Measurements from ENCODE around the gene PAQR8.

The PAQR8 gene

DNA sequence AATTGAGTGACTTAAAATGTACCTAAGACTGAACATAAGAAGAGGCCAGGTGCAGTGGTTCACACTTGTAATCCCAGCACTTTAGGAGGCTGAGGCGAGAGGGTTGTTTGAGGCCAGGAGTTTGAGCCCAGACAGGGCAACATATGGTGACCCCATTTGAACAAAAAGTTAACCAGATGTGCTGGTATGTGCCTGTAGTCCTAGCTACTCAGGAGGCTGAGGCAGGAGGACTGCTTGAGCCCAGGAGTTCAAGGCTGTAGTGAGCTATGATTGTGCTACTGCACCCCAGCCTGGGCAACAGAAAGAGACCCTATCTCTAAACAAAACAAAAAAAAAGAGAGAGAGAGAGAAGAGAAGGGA is 10.1 kb upstream of the PAQR8 start:
- DNase-seq (ENCODE audit: low spot score), result no peak

DNA sequence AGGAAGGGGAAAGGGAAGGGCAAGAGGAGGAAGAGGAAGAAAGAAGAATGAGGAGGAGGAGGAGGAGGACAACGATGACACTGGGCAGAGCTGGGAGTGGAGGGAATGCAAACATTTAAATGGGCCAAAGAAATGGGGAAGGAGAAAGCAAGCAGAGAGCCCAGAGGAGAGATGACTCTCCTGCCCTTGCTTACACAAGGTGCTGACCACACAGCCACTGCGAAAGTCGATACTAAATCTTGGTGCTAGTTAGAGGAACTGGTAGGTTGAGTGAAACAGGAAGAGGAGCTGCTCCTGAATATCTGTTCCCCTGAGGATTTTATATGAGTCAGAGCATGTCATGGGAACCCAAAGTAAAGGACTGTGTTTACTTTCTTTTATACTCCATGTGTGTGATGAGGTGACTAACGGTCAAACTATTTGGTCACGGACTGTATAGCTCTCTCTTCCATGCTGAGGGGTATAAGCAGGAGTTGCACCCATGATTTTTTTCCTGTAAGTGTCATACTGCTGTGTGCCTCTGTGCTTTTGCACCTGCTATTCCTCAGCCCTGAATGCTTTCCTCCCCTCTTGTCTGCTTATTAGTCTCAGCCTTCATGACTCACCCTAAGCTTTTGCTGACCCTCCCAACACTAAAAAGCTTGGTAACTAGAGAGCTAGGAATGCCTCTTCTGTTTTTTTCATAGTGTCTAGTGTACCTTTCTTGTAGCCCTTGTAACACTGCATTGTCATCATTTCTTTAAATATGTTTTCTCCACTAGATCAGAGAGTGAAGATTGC is 9.5 kb upstream of the PAQR8 start:
- DNase-seq (ENCODE audit: low spot score), result peak; percentile 93

DNA sequence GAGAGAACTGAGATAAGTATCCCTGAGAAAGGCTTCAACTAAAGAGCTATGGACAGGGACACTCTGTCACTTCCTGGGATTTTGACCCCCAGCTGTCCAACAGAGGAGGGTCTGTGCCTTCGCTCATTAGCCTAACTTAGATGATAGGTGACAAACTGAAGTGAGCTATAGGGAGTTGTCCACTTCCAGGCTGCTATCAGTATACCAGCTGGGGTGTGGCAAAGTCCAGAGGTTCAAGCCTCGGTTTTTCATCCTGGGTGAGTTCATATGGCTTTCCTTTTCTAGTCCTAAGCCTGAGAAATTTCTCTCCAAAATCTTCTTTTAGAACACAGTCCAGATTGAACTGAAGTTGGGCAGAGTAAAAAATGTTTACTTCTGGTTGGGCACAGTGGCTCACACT is 5.9 kb upstream of the PAQR8 start:
- no peak for DNase-seq (ENCODE audit: low spot score)

DNA sequence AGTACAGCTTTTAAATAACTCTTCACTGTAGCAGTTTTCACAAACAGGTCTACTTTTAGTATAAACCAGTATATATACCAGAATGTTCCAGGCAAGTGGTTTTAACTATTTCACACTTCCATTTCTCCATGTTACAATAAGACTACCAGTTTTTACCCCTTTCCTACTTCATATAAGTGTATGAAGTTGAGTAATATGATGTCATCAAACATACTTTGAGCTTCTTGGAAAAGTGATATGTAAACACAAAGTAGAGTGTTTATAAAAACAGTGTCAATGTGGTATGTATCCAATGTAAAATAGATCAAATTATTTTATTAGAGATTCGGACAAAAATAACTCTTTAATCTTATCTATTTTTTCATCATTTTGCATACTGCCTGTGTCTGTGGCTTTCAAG is 2.5 kb upstream of the PAQR8 start:
- DNase-seq (ENCODE audit: low spot score), result no peak

DNA sequence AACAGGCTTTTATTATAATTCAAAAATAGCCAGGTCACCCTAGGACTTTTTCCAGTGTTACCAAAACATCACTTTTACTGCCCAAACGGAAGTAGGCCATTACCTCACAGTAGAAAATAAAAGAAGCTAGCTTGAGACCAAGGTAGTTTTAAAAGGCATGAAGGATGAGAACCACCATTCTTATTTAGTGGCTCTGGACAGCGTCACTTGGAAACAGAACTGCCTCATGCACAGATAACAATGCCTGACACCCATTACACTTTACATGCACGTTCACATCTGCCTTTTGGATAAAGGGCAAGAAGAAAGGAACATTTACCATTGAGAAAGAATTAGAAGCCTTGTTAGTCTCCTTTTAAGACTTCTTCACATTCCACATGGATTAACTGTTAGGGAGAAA is 1.9 kb upstream of the PAQR8 start:
- no peak for DNase-seq (ENCODE audit: low spot score)

DNA sequence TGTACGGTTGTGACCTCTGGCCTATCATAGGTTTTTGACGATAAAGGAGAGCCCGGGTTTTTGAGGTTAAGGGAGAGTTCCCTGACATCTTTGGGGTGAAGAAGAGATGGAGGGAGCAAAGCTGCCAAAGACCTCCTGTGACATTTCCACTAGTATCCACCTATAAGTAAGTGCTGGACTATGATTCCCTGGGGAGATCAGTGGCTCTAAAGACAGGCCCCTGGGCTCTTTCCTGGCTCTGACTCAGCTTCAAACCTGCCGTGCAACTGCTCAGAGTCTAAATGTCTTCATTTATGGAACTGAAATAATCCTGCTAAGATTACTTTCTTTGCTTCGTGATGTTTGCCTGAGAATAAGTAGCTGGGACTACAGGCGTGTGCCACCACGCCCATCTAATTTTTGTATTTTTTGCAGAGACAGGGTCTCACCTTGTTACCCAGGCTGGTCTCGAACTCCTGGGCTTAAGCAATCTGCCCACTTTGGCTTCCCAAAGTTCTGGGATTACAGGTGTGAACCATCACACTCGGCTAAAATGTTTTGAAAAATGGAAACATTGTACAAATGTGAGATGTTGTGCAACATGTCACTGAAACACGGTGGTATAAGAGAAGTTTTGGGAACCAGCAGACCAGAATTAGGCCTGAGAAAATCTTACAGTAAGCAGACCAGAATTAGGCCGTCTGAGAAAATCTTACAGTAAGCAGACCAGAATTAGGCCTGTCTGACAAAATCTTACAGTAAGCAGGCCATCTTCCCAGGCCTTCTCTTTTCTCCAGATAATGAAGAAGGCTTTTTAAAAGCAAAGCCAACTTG is 1.1 kb upstream of the PAQR8 start:
- no peak for DNase-seq (ENCODE audit: low spot score)

DNA sequence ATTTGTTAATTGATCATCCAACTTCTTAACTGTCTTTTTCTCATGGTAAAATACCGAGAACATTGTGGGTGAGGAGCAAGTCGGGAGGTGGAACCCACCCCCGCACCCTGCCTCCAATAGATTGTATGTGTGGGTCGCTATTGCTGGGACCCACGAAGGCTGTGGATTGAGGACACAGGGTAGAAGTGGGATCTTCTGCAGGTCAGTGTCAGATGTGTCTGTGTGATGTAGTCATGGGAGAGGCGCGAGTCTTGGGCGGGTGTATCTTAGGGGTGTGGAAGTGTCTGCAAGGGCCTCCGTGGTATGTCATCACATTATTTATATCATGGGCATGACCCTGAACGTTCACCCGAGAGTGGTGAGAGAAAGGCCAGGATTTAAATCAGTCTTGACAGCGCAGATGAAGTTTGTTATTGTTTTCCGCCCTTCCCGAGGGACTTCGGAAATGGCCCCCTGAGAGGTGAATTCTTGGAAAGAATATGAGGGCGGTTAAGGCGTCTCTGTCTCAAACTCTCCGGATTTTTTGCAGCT is 472 bp upstream of the PAQR8 start:
- DNase-seq (ENCODE audit: low spot score), result no peak

DNA sequence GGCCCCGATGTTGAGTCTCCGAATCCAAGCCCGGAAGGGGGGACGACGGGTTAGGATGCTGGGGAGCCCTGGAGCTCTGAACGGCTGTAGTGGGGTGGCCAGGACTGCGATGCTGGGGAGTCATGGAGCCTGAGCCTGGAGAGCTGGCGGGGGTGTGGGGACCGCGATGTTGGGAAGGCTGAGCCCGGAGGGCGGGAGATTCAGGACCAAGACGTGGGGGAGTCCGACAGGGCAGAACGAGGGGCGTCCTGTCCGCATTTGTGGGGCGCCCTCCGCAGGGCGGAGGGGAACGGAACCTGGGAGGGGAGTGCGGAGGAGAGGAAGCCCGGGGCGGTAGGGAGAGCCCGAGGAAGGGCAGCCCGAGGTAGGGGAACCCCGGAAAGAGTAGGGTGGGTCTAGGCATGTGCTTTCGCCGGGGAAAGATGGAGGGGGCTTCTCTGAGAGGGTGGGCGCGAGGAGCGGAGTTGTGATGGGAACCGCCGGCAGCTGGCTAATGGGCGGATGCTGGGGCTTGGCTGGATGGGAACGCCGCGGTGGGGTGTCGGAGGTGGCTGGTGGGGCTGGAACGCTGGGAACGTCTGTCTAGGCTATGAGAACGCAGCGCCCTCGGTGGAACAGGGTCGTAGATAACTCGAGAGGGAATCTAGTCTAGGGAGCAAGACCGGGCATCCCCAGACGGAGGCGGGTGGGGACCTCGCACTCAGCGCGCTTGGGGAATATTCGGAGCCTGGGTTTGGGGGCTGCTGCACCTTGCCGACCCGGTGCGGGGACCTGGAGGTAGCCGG is 684 bp downstream of the PAQR8 start:
- peak; percentile 26 for DNase-seq (ENCODE audit: low spot score)

DNA sequence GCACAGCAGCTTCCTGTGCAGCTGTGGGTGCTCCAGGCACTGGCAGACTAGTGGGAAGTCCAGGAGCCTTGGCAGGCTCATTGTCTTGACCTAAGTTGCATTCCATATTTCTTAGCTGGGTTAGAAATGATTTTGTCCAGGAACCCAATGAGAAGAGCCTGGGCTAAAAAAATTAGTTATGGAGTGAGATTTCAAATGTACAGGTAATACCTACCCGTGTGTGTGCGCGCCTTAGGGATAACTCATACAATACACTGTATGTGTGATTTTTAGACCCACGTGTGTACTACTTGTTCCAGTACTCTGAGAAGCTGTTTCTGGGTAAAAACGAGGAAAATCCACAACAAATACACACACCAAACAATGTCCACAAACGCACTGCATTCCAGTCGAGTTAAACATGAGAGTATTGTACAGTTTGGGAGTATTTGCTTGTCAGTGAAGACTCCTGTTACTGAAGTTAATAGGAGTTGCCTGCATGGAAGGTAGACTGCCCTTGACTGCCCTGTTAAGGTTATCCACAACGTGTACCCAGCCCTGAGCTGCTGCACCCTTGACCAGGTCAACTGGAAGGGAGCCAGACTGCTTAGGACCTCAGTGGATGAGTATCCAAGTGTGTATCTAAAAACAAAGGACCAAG is 1.4 kb downstream of the PAQR8 start:
- DNase-seq (ENCODE audit: low spot score), result no peak

DNA sequence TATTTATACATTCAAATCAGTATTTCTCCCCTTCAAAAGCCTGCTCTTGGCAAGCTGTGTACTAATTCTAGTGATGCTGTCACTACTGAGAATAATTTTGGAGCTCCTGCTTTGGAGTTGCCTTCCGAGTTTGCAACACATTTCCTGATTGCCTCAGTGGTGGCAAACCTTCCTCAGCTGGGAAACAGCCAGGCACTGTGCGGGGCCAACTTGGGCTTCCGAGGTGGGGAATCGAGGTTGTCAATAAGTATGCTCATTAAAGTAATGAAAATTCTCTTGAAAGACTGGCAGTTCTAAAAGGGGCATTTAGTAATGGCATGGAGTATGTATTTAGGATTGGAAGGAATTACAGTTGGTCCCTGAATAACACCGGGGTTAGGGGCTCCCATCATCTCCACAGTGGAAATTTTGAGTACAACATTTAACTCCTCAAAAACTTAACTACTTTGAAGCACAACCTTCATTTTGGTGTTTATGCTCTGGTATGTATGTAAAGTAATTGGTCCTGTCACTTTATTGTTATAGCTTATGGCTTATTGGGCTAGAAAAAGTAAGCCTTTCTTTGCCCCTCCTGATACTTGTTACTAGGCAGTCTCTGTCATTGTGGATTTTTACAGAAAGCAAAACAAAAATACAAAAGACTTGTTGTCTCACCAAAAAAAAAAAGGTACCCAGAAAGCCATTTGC is 2.7 kb downstream of the PAQR8 start:
- DNase-seq (ENCODE audit: low spot score), result no peak

DNA sequence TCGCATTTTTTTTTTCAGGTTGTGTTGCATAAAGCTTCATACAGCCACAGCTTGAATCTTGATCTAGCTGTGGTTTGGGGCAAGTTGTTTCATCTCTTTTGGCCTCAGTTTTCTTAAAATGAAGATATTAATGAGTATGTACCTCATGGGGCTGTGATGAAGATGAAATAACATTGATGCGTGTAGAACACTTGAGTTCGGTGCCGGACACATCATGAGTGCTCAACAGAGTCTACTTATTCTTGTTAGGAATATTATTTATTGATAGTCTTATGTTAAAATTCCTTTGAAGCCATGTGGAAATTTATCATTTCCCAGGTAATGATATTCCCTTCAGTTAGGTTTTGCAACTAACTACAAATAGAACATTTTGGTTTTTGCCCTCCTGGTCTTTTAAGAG is 3.4 kb downstream of the PAQR8 start:
- no peak for DNase-seq (ENCODE audit: low spot score)

DNA sequence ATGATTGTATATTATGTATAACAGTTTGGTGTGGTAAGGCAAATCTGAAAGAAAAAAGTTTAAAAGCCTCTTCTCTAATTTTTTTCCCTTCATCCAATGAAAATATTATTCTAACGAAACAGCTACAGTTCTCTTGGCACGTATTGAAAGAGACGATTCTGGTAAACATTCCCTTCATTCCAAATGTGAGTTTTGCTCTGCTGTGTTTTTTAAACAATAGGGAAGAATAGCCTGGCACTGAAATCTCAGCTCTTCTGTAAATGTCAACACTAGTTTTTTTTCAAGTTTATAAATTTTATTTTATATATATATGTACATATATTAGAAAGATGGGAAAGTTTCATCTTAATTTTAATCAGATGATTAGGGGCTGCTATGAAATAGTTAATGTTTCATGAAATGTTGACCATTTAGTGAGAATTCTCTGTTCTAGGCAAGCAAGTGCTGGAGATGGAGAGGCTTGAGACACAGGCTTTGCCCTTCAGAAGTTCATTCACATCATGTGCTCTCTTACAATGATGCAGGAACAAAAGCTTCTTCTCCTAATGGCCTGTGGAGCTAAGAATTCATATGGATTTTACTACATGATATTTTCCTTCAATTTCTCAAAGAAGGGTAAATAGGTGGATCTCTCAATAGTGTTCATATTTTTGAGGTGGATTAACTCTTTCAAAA is 4.1 kb downstream of the PAQR8 start:
- DNase-seq (ENCODE audit: low spot score), result no peak

DNA sequence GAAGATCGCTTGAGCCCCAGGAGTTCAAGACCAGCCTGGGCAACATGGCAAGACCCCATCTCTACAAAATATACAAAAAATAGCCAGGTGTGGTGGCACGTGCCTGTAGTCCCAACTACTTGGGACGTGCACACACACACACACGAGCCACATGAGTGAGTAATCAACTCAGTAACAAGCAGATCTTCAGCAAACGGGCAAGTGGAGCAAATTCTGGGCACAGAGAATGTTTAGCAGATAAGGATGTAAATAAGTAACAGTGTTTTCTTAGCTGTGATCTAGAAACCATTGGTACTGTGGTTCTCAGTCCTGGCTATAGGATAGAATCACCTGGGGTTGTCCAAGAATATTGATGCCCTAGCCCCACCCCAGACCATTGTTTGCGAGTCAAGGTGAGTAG is 6.1 kb downstream of the PAQR8 start:
- no peak for DNase-seq (ENCODE audit: low spot score)

DNA sequence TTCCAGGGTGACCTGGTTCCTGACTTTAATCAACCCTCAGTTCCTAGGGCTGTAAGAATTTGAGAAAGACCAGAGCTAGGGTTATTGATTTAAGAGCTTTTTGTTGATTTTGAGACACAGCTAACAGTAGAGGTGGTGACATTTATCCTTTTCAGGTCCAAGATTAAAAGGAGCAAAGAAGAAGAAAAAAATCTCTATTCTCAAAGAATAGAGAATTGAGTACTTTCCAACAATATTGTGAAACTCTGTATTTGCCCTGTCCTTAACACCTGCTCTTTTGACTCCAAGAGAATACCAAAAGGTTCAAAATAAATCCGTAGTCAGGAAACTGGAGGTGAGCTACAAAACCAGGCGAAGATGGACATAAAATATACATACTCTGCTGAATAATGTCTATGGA is 7.3 kb downstream of the PAQR8 start:
- DNase-seq (ENCODE audit: low spot score), result no peak

DNA sequence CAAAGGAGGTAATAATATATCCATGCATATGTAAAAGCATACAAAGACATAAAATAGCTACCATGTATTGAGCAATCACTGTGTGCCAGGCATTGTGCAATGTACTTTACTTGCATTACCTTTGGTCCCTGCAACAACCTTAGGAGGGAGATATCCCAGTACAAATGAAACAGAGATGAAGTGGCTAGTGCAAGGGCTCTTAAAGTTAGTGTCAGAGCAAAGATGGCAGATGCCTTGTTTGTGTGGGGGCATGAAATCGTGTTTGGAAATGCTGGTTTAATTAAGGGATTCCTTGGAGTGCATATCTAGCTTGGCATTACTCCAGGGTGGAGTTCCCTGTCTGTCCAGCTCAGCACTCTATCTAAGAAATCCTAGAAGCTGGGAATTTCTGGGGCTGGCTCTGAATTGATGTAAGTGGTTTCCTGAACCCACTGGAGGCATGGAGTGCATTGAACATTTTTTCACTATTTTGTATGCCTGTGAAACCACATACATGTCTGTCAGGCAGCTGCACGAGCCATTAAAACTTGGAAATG is 9.8 kb downstream of the PAQR8 start:
- DNase-seq (ENCODE audit: low spot score), result no peak

DNA sequence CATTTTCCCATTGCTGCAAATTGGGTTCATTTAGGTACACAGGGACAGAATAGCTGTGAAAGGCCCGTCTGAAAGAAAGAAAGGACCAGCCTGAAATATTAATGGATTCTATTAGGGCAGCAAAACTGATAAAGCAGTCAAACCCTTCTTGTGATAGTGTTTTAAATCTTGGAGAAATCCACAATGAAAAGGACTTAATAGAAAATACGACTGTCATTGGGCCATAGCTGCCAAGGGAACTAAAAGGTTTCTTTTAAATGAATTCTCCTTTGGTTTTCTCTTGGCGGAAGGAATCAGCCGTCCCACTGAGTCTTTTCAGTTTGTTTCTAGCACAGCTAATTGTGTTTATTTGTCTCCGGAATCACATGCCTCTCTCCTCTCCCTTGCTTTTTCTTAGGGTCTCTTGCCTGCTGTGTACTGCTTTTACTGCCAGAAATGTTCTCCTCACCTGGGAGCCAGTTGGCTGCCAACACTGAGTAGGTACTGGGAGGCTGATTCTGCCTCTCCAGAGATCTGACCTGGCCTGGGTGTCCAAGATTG is 11.3 kb downstream of the PAQR8 start:
- no peak for DNase-seq (ENCODE audit: low spot score)

DNA sequence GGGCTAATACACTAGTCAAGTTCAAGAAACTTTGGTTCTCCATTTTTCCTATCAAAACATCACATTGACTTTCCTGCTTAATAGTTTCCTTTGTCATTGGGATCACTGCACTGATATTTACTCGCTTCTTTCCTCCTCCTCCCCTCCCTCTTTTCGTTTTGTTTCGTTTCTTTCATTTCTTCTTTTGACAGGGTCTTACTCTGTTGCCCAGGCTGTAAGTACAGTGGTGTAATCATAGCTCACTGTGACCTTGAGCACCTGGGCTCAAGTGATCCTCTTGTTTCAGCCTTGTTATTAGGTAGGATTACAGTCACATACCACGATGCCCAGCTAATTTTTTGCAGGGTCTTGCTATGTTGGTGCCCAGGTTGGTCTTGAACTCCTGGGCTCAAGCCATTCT is 12.3 kb downstream of the PAQR8 start:
- no peak for DNase-seq (ENCODE audit: low spot score)

DNA sequence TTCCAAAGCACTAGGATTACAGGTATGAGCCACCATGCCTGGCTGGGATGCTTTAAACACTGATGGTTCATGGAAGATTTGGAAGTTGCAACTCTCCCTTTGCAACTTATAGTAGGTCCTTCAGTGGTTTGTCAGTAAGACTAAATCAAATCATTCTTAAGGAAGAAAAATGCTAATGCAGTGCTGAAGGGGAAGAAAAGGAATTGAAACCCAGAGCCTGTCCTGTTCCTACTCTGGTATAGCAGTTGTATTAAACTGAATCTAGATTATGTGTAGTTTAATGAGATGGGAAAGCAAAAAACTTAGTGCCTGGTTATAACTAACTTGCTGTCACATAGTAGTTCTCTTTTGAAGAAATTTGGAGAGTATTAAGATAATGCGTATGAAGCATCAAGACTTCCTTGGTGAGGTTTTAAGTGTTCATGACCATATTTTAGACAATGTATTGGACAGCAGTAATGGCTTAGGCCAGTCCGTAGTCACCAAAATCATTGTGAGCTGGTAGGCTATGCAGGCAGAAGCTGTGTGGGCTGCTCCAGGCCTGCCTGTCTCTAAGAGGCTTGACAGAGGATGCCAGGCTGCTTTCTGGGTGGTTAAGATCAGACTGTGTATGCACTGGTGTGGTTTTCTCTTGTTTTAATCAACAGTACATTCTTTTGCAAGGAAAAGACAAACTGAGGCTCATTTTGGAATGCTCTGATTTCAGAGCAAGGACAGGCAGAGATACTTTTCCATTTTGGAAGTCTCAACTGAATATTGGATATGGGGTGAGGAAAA is 14.0 kb downstream of the PAQR8 start:
- DNase-seq (ENCODE audit: low spot score), result no peak

DNA sequence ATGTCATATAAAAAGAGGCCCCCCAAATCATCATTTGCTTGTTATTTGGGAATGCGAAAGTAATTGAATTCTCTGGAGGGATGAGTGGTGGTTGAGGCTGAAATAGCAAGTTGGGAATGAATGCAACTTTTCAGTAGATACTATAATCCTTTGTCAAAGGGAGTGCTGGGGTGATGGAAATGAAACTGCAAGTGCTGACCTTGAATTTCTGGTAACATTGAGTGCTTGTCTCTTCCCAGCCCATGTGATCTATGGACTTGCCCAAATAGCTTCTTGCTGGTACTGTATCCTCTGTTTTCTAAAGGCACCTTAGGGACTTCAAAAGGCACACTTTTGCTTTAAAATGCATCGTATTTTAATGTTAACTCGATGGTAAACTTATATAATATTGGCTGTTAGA is 14.8 kb downstream of the PAQR8 start:
- DNase-seq (ENCODE audit: low spot score), result no peak

All from kidney capillary endothelial cell (primary cell).